DOHH2 (cell line): Measurements from ENCODE around the gene TM7SF3.

Experiments
- H3F3A ChIP-seq: fragments of 200-600 bp; sonication (generic), shearing (Covaris generic); 2 replicates; pipeline ENCODE4 v1.6.0; 2016; ENCODE audit warnings: antibody characterized with exemption, mild to moderate bottlenecking; ENCODE audit not compliant: control insufficient read depth, insufficient read depth
- H3K27ac ChIP-seq: fragments of 200-600 bp; sonication (generic); 2 replicates; pipeline ENCODE4 v1.5.1; 2014; ENCODE audit warnings: low read depth, mild to moderate bottlenecking, low read length, moderate library complexity
- H3K27me3 ChIP-seq: fragments of 200-600 bp; sonication (generic); 2 replicates; pipeline ENCODE4 v1.6.1; 2014; ENCODE audit warnings: mild to moderate bottlenecking, low read length, mixed read lengths; ENCODE audit not compliant: control insufficient read depth
- H3K36me3 ChIP-seq: fragments of 200-600 bp; sonication (generic); 2 replicates; pipeline ENCODE4 v1.6.1; 2014; ENCODE audit warnings: mild to moderate bottlenecking, low read length, moderate library complexity, mixed read lengths; ENCODE audit not compliant: control insufficient read depth
- H3K4me1 ChIP-seq: fragments of 200-600 bp; sonication (generic); 2 replicates; pipeline ENCODE4 v1.6.1; 2014; ENCODE audit warnings: mild to moderate bottlenecking, low read length, mixed read lengths; ENCODE audit not compliant: control insufficient read depth
- H3K4me2 ChIP-seq: fragments of 200-600 bp; sonication (generic); 2 replicates; pipeline ENCODE4 v1.6.0; 2014; ENCODE audit warnings: mild to moderate bottlenecking, low read length, moderate library complexity
- H3K4me3 ChIP-seq: fragments of 200-600 bp; sonication (generic); 2 replicates; pipeline ENCODE4 v1.5.1; 2014; ENCODE audit warnings: mild to moderate bottlenecking, low read length, mixed read lengths
- H3K79me2 ChIP-seq: fragments of 200-600 bp; sonication (generic); 2 replicates; pipeline ENCODE4 v1.6.1; 2014; ENCODE audit warnings: mild to moderate bottlenecking, low read length, mixed read lengths; ENCODE audit not compliant: control insufficient read depth
- H3K9me2 ChIP-seq: fragments of 200-600 bp; sonication (generic); replicated peaks from 2 replicates; pipeline ENCODE4 v1.6.1; 2014; ENCODE audit warnings: mild to moderate bottlenecking, low read length, mixed read lengths; ENCODE audit not compliant: control insufficient read depth
- H3K9me3 ChIP-seq: fragments of 200-600 bp; sonication (generic); 2 replicates; pipeline ENCODE4 v1.6.1; 2014; ENCODE audit warnings: antibody characterized with exemption, low read length, mixed read lengths; ENCODE audit not compliant: control insufficient read depth, insufficient read depth
- H4K20me1 ChIP-seq: fragments of 200-600 bp; sonication (generic); 2 replicates; pipeline ENCODE4 v1.6.0; 2014; ENCODE audit warnings: low read depth, mild to moderate bottlenecking, antibody characterized with exemption, low read length, moderate library complexity; ENCODE audit not compliant: control insufficient read depth, insufficient read depth
- CTCF ChIP-seq: fragments of 200-600 bp; sonication (generic); IDR thresholded peaks from one replicate; pipeline ENCODE4 v1.5.1; 2014; ENCODE audit warnings: antibody characterized with exemption, mild to moderate bottlenecking, low read depth, low read length; ENCODE audit not compliant: poor library complexity, severe bottlenecking
- EZH2phosphoT487 ChIP-seq: fragments of 200-600 bp; sonication (generic); IDR thresholded peaks from 2 replicates; pipeline ENCODE4 v1.6.1; 2017; ENCODE audit warnings: borderline replicate concordance, mild to moderate bottlenecking, antibody characterized with exemption, low read length, moderate library complexity, mixed read lengths

Gene TM7SF3

GRCh38 chr12:26941215-26941594 lies 73.0 kb downstream of the TM7SF3 start:
- H3K4me3 ChIP-seq: peak overlapping the region; percentile 99
- peaks cover 17% of the 10 kb centered on the region for H4K20me1 ChIP-seq
- peaks cover 60% of the 10 kb centered on the region for H3K4me1 ChIP-seq
- H3K79me2 ChIP-seq: peaks cover 95% of the 10 kb centered on the region
- peak overlapping the region; percentile 81 for H3K27ac ChIP-seq
- H3K36me3 ChIP-seq: peaks cover 31% of the 10 kb centered on the region
- TF ChIP-seq CTCF (no peak), EZH2phosphoT487 (no peak)
- H3F3A ChIP-seq: peaks cover 24% of the 10 kb centered on the region
- H3K9me2 ChIP-seq: no peaks in the 10 kb centered on the region
- H3K9me3 ChIP-seq: no peaks in the 10 kb centered on the region
- no peaks in the 10 kb centered on the region for H3K27me3 ChIP-seq
- peak overlapping the region; percentile 93 for H3K4me2 ChIP-seq

GRCh38 chr12:26940516-26941214 lies 73.5 kb downstream of the TM7SF3 start:
- H3K9me2 ChIP-seq: no peaks in the 10 kb centered on the region
- H3F3A ChIP-seq: peaks cover 24% of the 10 kb centered on the region
- peaks cover 18% of the 10 kb centered on the region for H4K20me1 ChIP-seq
- TF ChIP-seq EZH2phosphoT487: no peak
- no peak for TF ChIP-seq CTCF
- H3K27ac ChIP-seq: peak overlapping the region; percentile 81
- peaks cover 65% of the 10 kb centered on the region for H3K4me1 ChIP-seq
- H3K4me3 ChIP-seq: peak overlapping the region; percentile 99
- H3K27me3 ChIP-seq: no peaks in the 10 kb centered on the region
- H3K4me2 ChIP-seq: peak overlapping the region; percentile 93
- peaks cover 95% of the 10 kb centered on the region for H3K79me2 ChIP-seq
- no peaks in the 10 kb centered on the region for H3K9me3 ChIP-seq
- peaks cover 32% of the 10 kb centered on the region for H3K36me3 ChIP-seq

GRCh38 chr12:26939953-26940352 lies 74.2 kb downstream of the TM7SF3 start:
- Histone ChIP-seq H3K4me3 (peak overlapping the region; percentile 99), H3K27ac (peak overlapping the region; percentile 81), H3K9me3 (no peaks in the 10 kb centered on the region), H3K27me3 (no peaks in the 10 kb centered on the region), H3K9me2 (no peaks in the 10 kb centered on the region), H3K4me1 (peaks cover 71% of the 10 kb centered on the region), H3K4me2 (peak overlapping the region; percentile 93), H3F3A (peaks cover 24% of the 10 kb centered on the region), H3K79me2 (peaks cover 95% of the 10 kb centered on the region), H4K20me1 (peaks cover 18% of the 10 kb centered on the region), H3K36me3 (peaks cover 39% of the 10 kb centered on the region)
- TF ChIP-seq EZH2phosphoT487 (no peak), CTCF (no peak)
